Small intestine (tissue), 16 donors: Measurements from ENCODE around the gene SMCO1. TPM values are rescaled to one million over a fixed set of nuclear protein-coding genes. Genes with fewer than 3 reads are reported as not detected.
A peak's percentile ranks its signal among the peaks of the same experiment; 100 is the strongest.

Experiments
- DNase-seq, 2 donors: peaks; one replicate each; pipeline versions ENCODE4 v3.0.0 to v3.0.0-alpha.2; 2013
- FAIRE-seq: peaks from 2 replicates; lab custom pipeline; 2012; peaks lifted over from hg19 to GRCh38; lab: Jason Lieb, UNC
- H3K27ac ChIP-seq, 3 donors: one replicate each; pipeline ENCODE4 v1.5.1; 2013; ENCODE audit warnings: low read length in 2 of 3, mild to moderate bottlenecking in 2 of 3, control low read depth in 1 of 3, inconsistent platforms in 1 of 3, low read depth in 1 of 3, moderate library complexity in 1 of 3
- H3K27me3 ChIP-seq, 3 donors: one replicate each; pipeline ENCODE4 v1.6.1; 2013; ENCODE audit warnings: low read length in 3 of 3, inconsistent platforms in 1 of 3; ENCODE audit not compliant: control insufficient read depth in 3 of 3, insufficient read depth in 3 of 3
- H3K36me3 ChIP-seq, 3 donors: one replicate each; pipeline ENCODE4 v1.6.1; 2013; ENCODE audit warnings: low read length in 3 of 3, inconsistent platforms in 1 of 3, low read depth in 1 of 3, mild to moderate bottlenecking in 1 of 3, moderate library complexity in 1 of 3; ENCODE audit not compliant: control insufficient read depth in 3 of 3, insufficient read depth in 2 of 3
- H3K4me1 ChIP-seq, 3 donors: one replicate each; pipeline ENCODE4 v1.6.1; 2013; ENCODE audit warnings: low read length in 2 of 3, inconsistent platforms in 1 of 3, low read depth in 1 of 3, mild to moderate bottlenecking in 1 of 3, moderate library complexity in 1 of 3; ENCODE audit not compliant: control insufficient read depth in 3 of 3, insufficient read depth in 2 of 3
- H3K4me3 ChIP-seq, 3 donors: one replicate each; pipeline ENCODE4 v1.5.1; 2013; ENCODE audit warnings: low read length in 3 of 3, control low read depth in 1 of 3, inconsistent platforms in 1 of 3, low read depth in 1 of 3, mild to moderate bottlenecking in 1 of 3, moderate library complexity in 1 of 3
- H3K9me3 ChIP-seq, 2 donors: one replicate each; pipeline ENCODE4 v1.6.1; 2013; ENCODE audit warnings: low read depth in 1 of 2, low read length in 1 of 2; ENCODE audit not compliant: control insufficient read depth in 2 of 2, insufficient read depth in 1 of 2
- WGBS, 3 donors: extraction: QIAGEN DNeasy Blood & Tissue Kit; methylation state at CpG; one replicate each; pipeline ENCODE4 v1.1.7; 2013; 5-methylcytosine and 5-hydroxymethylcytosine counted together
- long read RNA-seq, 10 donors: transcript quantifications; one replicate each; lab custom pipeline, GENCODE V29; 2026
- polyA plus RNA-seq, 4 donors: library from polyadenylated mRNA; stranded (reverse) in 3 of 4; unstranded in 1 of 4; fragments of 200-250 nt in 3 of 4; fragments of 120-200 nt in 1 of 4; gene quantifications; one replicate each; pipeline versions ENCODE4 v1.2.1 to v1.2.3, GENCODE V29; 2013
- donor health status: healthy with polysubstance abuse.
- donor health status: control.
- donor health status: control.
- donor health status: Bipolar disorder and iron deficiency.
- donor health status: healthy.

SMCO1 gene
- not detected for polyA plus RNA-seq
- long read RNA-seq, donor 1, result 0 reads
- long read RNA-seq, donor 2, result 0 reads
- long read RNA-seq, donor 3, result 0 reads
- long read RNA-seq, donor 4, result 0 reads
- long read RNA-seq, donor 5, result 0 reads
- long read RNA-seq, donor 6, result 0 reads
- long read RNA-seq, donor 7, result 0 reads
- long read RNA-seq, donor 8, result 0 reads
- long read RNA-seq, donor 9, result 0 reads
- long read RNA-seq, donor 10, result 0 reads

GRCh38 chr3:196514913-196515621 lies at the start of gene SMCO1:
Gene SMCO1, minus strand, starts transcription at chr3:196515346. Its CDS starts 137 bp downstream, at chr3:196515209.
- WGBS, 3 donors, result 87 to 91% (median 91%) methylated on average over 10 of the region's 10 CpGs
- FAIRE-seq (no peak), DNase-seq (no peak)
- H3K27ac ChIP-seq, result no peak within 1 kb of the TSS
- H3K4me1 ChIP-seq, result no peaks in the 10 kb centered on the region
- H3K4me3 ChIP-seq, result no peak within 1 kb of the TSS
- H3K9me3 ChIP-seq, result peaks cover 0 to 38% of the 10 kb centered on the region in 2 donors
- H3K27me3 ChIP-seq, result no peaks in the 10 kb centered on the region
- no peaks in the 10 kb centered on the region for H3K36me3 ChIP-seq

- H3K4me3 ChIP-seq, result no peak overlapping the region
- no peaks in the 10 kb centered on the region for H3K9me3 ChIP-seq
- peak overlapping the region in 1 of 3 donors; percentile 54 for H3K27ac ChIP-seq
- 80 to 89% (median 88%) methylated on average over 9 of the region's 9 CpGs for WGBS, 3 donors
- H3K36me3 ChIP-seq, result peaks cover 0 to 5% (median 5%) of the 10 kb centered on the region in 3 donors
- FAIRE-seq (no peak), DNase-seq (peak in 1 of 2 donors; percentile 7)
- H3K27me3 ChIP-seq, result no peaks in the 10 kb centered on the region
- H3K4me1 ChIP-seq, result peaks cover 0 to 4% (median 2%) of the 10 kb centered on the region in 3 donors
Observed at GRCh38 chr3:196563721-196564225, 48.6 kb upstream of the SMCO1 start.

GRCh38 chr3:196559826-196560225 lies 44.7 kb upstream of the SMCO1 start:
- H3K36me3 ChIP-seq, result peaks cover 0 to 7% (median 5%) of the 10 kb centered on the region in 3 donors
- no peak overlapping the region for H3K4me3 ChIP-seq
- 40 to 77% (median 65%) methylated on average over 3 of the region's 3 CpGs for WGBS, 3 donors
- no peaks in the 10 kb centered on the region for H3K9me3 ChIP-seq
- DNase-seq, result no peak
- no peak for FAIRE-seq
- peaks cover 0 to 2% (median 0%) of the 10 kb centered on the region in 3 donors for H3K4me1 ChIP-seq
- no peak overlapping the region for H3K27ac ChIP-seq
- H3K27me3 ChIP-seq, result no peaks in the 10 kb centered on the region

GRCh38 chr3:196558476-196558875 lies 43.3 kb upstream of the SMCO1 start:
- DNase-seq (no peak), FAIRE-seq (no peak)
- H3K36me3 ChIP-seq, result peaks cover 0 to 8% (median 5%) of the 10 kb centered on the region in 3 donors
- no peaks in the 10 kb centered on the region for H3K9me3 ChIP-seq
- peaks cover 0 to 2% (median 0%) of the 10 kb centered on the region in 3 donors for H3K4me1 ChIP-seq
- H3K27ac ChIP-seq, result no peak overlapping the region
- H3K4me3 ChIP-seq, result no peak overlapping the region
- H3K27me3 ChIP-seq, result no peaks in the 10 kb centered on the region

GRCh38 chr3:196557236-196557635 lies 42.1 kb upstream of the SMCO1 start:
- no peak for DNase-seq
- WGBS, 3 donors, result 89 to 90% (median 90%) methylated on average over 5 of the region's 5 CpGs
- no peak overlapping the region for H3K4me3 ChIP-seq
- no peaks in the 10 kb centered on the region for H3K27me3 ChIP-seq
- H3K36me3 ChIP-seq, result peaks cover 0 to 6% (median 5%) of the 10 kb centered on the region in 3 donors
- no peak overlapping the region for H3K27ac ChIP-seq
- FAIRE-seq, result no peak
- no peaks in the 10 kb centered on the region for H3K4me1 ChIP-seq
- no peaks in the 10 kb centered on the region for H3K9me3 ChIP-seq

GRCh38 chr3:196555295-196555694 lies 40.1 kb upstream of the SMCO1 start:
- peaks cover 0 to 4% of the 10 kb centered on the region in 2 donors for H3K9me3 ChIP-seq
- no peak for FAIRE-seq
- 87 to 95% (median 93%) methylated on average over 3 of the region's 3 CpGs for WGBS, 3 donors

GRCh38 chr3:196554205-196554604 lies 39.1 kb upstream of the SMCO1 start:
- DNase-seq (no peak), FAIRE-seq (no peak)
- H3K4me3 ChIP-seq, result no peak overlapping the region
- 73 to 83% (median 74%) methylated on average over 3 of the region's 3 CpGs for WGBS, 3 donors
- peaks cover 0 to 4% (median 0%) of the 10 kb centered on the region in 3 donors for H3K36me3 ChIP-seq
- no peaks in the 10 kb centered on the region for H3K4me1 ChIP-seq
- no peaks in the 10 kb centered on the region for H3K27me3 ChIP-seq
- H3K27ac ChIP-seq, result no peak overlapping the region
- peaks cover 0 to 14% of the 10 kb centered on the region in 2 donors for H3K9me3 ChIP-seq

More at GRCh38 chr3:196555295-196555694, 40.1 kb upstream of the SMCO1 start:
- no peak overlapping the region for H3K27ac ChIP-seq
- H3K27me3 ChIP-seq, result no peaks in the 10 kb centered on the region
- H3K4me1 ChIP-seq, result no peaks in the 10 kb centered on the region
- H3K4me3 ChIP-seq, result no peak overlapping the region
- DNase-seq, result no peak
- H3K36me3 ChIP-seq, result peaks cover 0 to 5% (median 0%) of the 10 kb centered on the region in 3 donors

- Histone ChIP-seq H3K27ac (no peak overlapping the region), H3K27me3 (no peaks in the 10 kb centered on the region), H3K4me1 (no peaks in the 10 kb centered on the region), H3K36me3 (peaks cover 0 to 4% (median 0%) of the 10 kb centered on the region in 3 donors), H3K4me3 (no peak overlapping the region), H3K9me3 (peaks cover 0 to 17% of the 10 kb centered on the region in 2 donors)
- FAIRE-seq, result no peak
- 95 to 97% (median 96%) methylated on average over 9 of the region's 9 CpGs for WGBS, 3 donors
- DNase-seq, result no peak
Observed at GRCh38 chr3:196553551-196553950, 38.4 kb upstream of the SMCO1 start.
